Smooth muscle cell (in vitro differentiated cells): Measurements from ENCODE around the gene SEPSECS. TPM values are rescaled to one million over a fixed set of nuclear protein-coding genes. Genes with fewer than 3 reads are reported as not detected.

ENCODE experiments used
- DNase-seq: peaks from one replicate; lab custom pipeline; 2025; ENCODE audit not compliant: unreplicated experiment; lab: John Stamatoyannopoulos, UW
- H2AFZ ChIP-seq: fragments of 200-600 bp; sonication (generic); 2 replicates; pipeline ENCODE4 v1.6.0; 2016; ENCODE audit warnings: antibody characterized with exemption, low read depth, mild to moderate bottlenecking
- H3F3A ChIP-seq: fragments of 200-600 bp; sonication (generic); 2 replicates; pipeline ENCODE4 v1.6.0; 2017; ENCODE audit warnings: antibody characterized with exemption, low read depth
- H3K27ac ChIP-seq: fragments of 200-600 bp; sonication (generic); 2 replicates; pipeline ENCODE4 v1.5.1; 2016; ENCODE audit warnings: low read depth, mild to moderate bottlenecking
- H3K27me3 ChIP-seq: fragments of 200-600 bp; sonication (generic); 2 replicates; pipeline ENCODE4 v1.6.1; 2016; ENCODE audit warnings: low read depth, mild to moderate bottlenecking
- H3K36me3 ChIP-seq: fragments of 200-600 bp; sonication (generic); 2 replicates; pipeline ENCODE4 v1.5.1; 2016; ENCODE audit warnings: low read depth
- H3K4me1 ChIP-seq: fragments of 200-600 bp; sonication (generic); 2 replicates; pipeline ENCODE4 v1.5.1; 2016; ENCODE audit warnings: low read depth
- H3K4me2 ChIP-seq: fragments of 200-600 bp; sonication (generic); 2 replicates; pipeline ENCODE4 v1.6.0; 2016; ENCODE audit warnings: mild to moderate bottlenecking
- H3K4me3 ChIP-seq: fragments of 200-600 bp; sonication (generic); 2 replicates; pipeline ENCODE4 v1.5.1; 2016; ENCODE audit warnings: mild to moderate bottlenecking
- H3K79me2 ChIP-seq: fragments of 200-600 bp; sonication (generic); 2 replicates; pipeline ENCODE4 v1.6.0; 2016; ENCODE audit warnings: low read depth, mild to moderate bottlenecking
- H3K9ac ChIP-seq: fragments of 200-600 bp; sonication (generic); 2 replicates; pipeline ENCODE4 v1.6.0; 2016; ENCODE audit warnings: low read depth
- H3K9me3 ChIP-seq: fragments of 200-600 bp; sonication (generic); replicated peaks from 2 replicates; pipeline ENCODE4 v1.5.1; 2016; ENCODE audit warnings: low read depth
- H4K20me1 ChIP-seq: fragments of 200-600 bp; sonication (generic); 2 replicates; pipeline ENCODE4 v1.6.0; 2016; ENCODE audit warnings: low read depth
- CTCF ChIP-seq: fragments of 200-600 bp; sonication (generic); IDR thresholded peaks from 2 replicates; pipeline ENCODE4 v1.5.1; 2017; ENCODE audit warnings: borderline replicate concordance, mild to moderate bottlenecking, antibody characterized with exemption; ENCODE audit not compliant: insufficient read depth, poor library complexity, severe bottlenecking
- WGBS: methylation state at CpG from one replicate; pipeline ENCODE4 v1.1.7; 2016; ENCODE audit warnings: low lambda C conversion rate; 5-methylcytosine and 5-hydroxymethylcytosine counted together
- polyA plus RNA-seq: library from polyadenylated mRNA; unstranded; fragments of >200 nt; fragmentation: Nextera tagmentation; extraction: Ambion mirVana; gene quantifications from 2 replicates; pipeline ENCODE4 v1.2.1, GENCODE V29; 2016
- total RNA-seq: library from RNA; depleted of rRNA; stranded (reverse); fragments of >200 nt; gene quantifications from 2 replicates; pipeline ENCODE4 v1.2.3, GENCODE V29; 2014

Gene SEPSECS
- total and polyA plus RNA-seq, 2 experiments from 2014 or later: 4.2 to 8.4 TPM

DNA sequence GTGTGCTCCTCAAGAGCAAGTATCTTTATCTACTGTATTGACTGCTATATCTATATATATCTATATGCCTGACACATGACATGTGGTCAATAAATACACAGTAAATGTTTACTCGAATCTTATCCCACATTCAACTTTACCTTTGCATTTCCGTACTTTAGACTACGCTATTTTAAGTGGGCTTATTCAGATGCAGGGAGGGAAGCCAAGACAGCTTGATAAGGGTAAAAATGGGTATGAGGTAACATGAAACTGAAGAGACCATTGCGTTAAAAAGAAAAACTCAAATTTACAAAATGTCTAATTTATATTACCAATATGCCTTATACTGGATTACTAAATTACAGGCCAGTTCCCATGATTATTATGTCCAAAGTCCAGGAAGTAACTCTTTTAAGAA lies 17.8 kb downstream of the SEPSECS start:
- Histone ChIP-seq H4K20me1 (no peaks in the 10 kb centered on the region), H3K79me2 (no peaks in the 10 kb centered on the region), H3K27me3 (no peaks in the 10 kb centered on the region), H3K4me2 (no peak overlapping the region), H3K4me3 (no peak overlapping the region), H3K4me1 (no peaks in the 10 kb centered on the region), H3K9ac (no peak overlapping the region), H2AFZ (no peak overlapping the region), H3K36me3 (no peaks in the 10 kb centered on the region), H3K27ac (no peak overlapping the region), H3K9me3 (no peaks in the 10 kb centered on the region), H3F3A (no peaks in the 10 kb centered on the region)
- no peak for TF ChIP-seq CTCF
- 97% methylated on average over 4 of the region's 4 CpGs for WGBS
- DNase-seq: no peak

DNA sequence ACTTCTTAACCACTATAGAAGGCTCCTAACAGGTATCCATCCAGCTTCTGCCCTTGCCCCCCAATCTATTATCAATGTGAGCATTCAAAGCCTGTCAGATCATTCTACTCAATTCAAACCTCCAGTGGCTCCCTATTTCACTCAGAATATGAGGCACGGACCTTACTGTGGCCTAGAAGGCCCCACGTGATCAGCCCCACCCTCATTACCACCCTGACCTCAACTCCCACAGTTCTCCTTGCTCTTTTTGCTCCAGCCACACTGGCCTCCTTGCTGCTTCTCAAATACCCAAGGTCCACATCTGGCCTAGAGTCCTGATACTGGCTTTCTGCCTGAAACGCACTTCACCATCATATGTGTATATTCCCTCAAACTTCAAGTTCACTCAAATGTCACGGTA lies 18.7 kb downstream of the SEPSECS start:
- no peak for TF ChIP-seq CTCF

GRCh38 chr4:25133132-25133531 lies 27.1 kb downstream of the SEPSECS start:
- Histone ChIP-seq H3K9me3 (peaks cover 4% of the 10 kb centered on the region), H3K36me3 (no peaks in the 10 kb centered on the region), H3K4me1 (peaks cover 44% of the 10 kb centered on the region), H3K27ac (no peak overlapping the region), H3K27me3 (no peaks in the 10 kb centered on the region), H2AFZ (no peak overlapping the region), H3K9ac (no peak overlapping the region), H3K79me2 (no peaks in the 10 kb centered on the region), H3K4me2 (no peak overlapping the region), H3F3A (no peaks in the 10 kb centered on the region), H3K4me3 (no peak overlapping the region), H4K20me1 (no peaks in the 10 kb centered on the region)
- no peak for TF ChIP-seq CTCF
- DNase-seq: no peak

More for the DNA sequence above, 18.7 kb downstream of the SEPSECS start:
- H4K20me1 ChIP-seq: no peaks in the 10 kb centered on the region
- WGBS: 97% methylated on average over 4 of the region's 4 CpGs
- no peaks in the 10 kb centered on the region for H3F3A ChIP-seq
- no peaks in the 10 kb centered on the region for H3K79me2 ChIP-seq
- H3K9me3 ChIP-seq: peaks cover 4% of the 10 kb centered on the region
- H3K9ac ChIP-seq: no peak overlapping the region
- no peaks in the 10 kb centered on the region for H3K36me3 ChIP-seq
- no peak for DNase-seq
- no peaks in the 10 kb centered on the region for H3K4me1 ChIP-seq
- no peak overlapping the region for H3K4me2 ChIP-seq
- H3K27ac ChIP-seq: no peak overlapping the region
- H3K27me3 ChIP-seq: no peaks in the 10 kb centered on the region
- no peak overlapping the region for H2AFZ ChIP-seq
- H3K4me3 ChIP-seq: no peak overlapping the region

GRCh38 chr4:25131926-25132325 lies 28.3 kb downstream of the SEPSECS start:
- H3K4me3 ChIP-seq: no peak overlapping the region
- no peak overlapping the region for H3K27ac ChIP-seq
- no peak for TF ChIP-seq CTCF
- H3K4me2 ChIP-seq: no peak overlapping the region
- DNase-seq: no peak
- no peaks in the 10 kb centered on the region for H3F3A ChIP-seq
- no peaks in the 10 kb centered on the region for H3K27me3 ChIP-seq
- no peak overlapping the region for H2AFZ ChIP-seq
- peaks cover 3% of the 10 kb centered on the region for H3K9me3 ChIP-seq
- no peaks in the 10 kb centered on the region for H3K36me3 ChIP-seq
- H3K9ac ChIP-seq: no peak overlapping the region
- H3K79me2 ChIP-seq: no peaks in the 10 kb centered on the region
- peaks cover 45% of the 10 kb centered on the region for H3K4me1 ChIP-seq
- no peaks in the 10 kb centered on the region for H4K20me1 ChIP-seq
